ENCODE data around the gene SYT8.
A peak's percentile ranks its signal among the peaks of the same experiment; 100 is the strongest.

Gene SYT8

DNA sequence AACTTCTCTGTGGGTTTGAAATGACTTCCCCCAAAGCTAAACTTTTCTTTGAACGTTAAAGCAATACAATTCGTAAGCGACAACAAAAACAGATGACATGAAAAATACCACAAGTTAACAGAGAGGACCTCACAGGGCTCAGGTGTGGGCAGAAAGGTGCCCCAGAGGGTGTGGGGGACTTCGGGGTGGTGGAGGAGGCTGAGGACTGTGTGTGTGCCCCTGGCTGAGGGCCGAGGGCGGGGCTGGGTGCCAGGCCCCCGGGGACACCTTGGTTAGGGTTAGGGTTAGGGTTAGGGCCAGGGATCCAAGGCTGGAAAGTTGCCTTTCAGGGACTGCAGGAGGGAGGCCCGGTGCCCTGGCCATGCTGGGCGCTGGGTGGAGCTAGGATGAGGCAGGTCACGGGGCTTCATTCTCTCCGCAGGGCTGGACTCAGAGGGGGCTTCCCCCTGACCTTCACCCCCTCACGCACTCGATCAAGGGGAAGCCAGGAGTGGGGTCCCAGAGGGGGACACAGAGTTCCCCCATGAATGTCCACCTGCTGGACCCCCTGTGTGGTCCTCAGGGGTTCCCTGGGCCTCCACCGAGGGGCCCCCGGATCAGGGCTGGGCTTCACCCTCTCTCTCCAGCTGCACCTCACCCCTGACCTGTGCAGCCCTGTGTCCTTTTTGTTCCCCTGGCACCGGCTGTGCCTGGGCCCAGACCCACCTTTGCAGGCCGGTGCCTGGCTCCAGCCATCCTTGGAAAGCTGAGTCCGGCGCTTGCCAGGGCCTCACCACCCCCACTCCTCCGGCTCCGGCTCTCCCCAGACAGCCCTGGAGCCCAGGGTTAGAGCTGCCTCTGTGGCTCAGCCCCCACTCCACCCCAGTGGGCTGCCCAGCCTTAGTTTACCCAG is 11.0 kb downstream of the SYT8 start:
- no peak for DNase-seq (ENCODE audit: low read depth in 2 of 2)

GRCh38 chr11:1846453-1846932 is 11.7 kb downstream of the SYT8 start:
- no peak for DNase-seq (ENCODE audit: low read depth in 2 of 2)

- no peak for DNase-seq (ENCODE audit: low read depth in 2 of 2)
Observed at GRCh38 chr11:1847006-1847735, 12.4 kb downstream of the SYT8 start.

- DNase-seq (ENCODE audit: low read depth in 2 of 2), result no peak
Observed at GRCh38 chr11:1847926-1848639, 13.3 kb downstream of the SYT8 start.

GRCh38 chr11:1848640-1849430 is 14.0 kb downstream of the SYT8 start:
- DNase-seq (ENCODE audit: low read depth in 2 of 2), result no peak

DNA sequence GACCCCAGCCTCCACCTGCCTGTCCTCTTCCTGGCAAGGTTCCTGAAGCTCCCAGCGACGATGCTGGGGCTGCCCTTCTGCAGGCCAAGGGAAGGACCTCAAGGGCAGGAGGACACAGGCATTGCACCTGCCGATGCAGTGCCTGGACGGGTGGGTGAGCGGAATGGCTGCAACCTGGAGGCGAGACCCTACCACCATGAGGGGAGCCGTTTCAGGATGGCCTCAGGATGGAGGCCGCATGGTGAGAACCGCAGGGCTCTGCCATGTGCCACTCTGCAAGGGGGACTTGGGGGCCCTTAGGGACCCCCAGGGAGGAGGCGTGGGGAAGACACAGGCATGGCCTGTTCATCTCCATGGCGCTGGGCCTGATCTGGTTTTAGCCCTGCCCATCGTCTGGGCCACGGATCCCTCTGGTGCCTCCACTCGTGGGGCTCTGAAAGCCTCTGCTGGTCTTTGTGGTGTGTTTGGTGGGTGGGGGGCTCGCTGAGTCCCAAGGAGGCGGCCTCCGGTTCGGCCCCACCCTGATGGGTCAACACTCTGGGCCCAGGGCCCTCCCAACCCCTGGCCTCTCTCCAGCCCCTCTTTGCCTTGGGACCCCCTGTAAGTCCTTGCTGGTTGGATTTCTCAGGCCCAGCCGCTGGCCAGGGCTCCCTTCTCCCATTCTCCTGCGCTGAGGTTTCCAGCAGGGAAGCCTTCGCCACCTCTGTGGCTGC is 16.8 kb downstream of the SYT8 start:
- no peak for DNase-seq (ENCODE audit: low read depth in 2 of 2)

- no peak for DNase-seq (ENCODE audit: low read depth in 2 of 2)
Observed at GRCh38 chr11:1852271-1852876, 17.6 kb downstream of the SYT8 start.

DNA sequence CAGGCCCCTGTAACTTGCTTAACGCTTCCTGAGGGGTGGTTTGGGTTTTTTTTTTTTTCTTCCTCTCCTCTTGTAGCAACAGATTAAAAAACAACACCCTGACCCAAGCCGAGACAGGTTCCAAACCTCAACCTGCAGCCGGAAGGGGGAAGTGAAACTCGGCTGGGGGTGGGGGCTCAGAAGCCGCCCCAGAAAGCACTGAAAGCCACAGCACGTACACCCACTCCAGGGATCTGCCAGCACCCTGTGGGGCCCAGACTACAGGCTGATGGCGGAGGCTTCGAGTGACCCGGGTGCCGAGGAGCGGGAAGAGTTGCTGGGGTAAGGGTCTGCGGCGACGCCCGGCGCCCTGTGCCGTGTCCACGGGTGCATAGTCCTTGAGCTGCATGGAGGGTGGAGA is 18.1 kb downstream of the SYT8 start, which contains the start of gene LSP1:
Gene LSP1, plus strand, starts transcription at position 208 of the 400 bp plus-strand sequence. Its CDS starts 61 bp downstream, at position 269.
- DNase-seq (ENCODE audit: low read depth in 2 of 2), result peak; percentile 45 to 57

- no peak for DNase-seq (ENCODE audit: low read depth in 2 of 2)
Observed at GRCh38 chr11:1853376-1854131, 18.8 kb downstream of the SYT8 start.

DNA sequence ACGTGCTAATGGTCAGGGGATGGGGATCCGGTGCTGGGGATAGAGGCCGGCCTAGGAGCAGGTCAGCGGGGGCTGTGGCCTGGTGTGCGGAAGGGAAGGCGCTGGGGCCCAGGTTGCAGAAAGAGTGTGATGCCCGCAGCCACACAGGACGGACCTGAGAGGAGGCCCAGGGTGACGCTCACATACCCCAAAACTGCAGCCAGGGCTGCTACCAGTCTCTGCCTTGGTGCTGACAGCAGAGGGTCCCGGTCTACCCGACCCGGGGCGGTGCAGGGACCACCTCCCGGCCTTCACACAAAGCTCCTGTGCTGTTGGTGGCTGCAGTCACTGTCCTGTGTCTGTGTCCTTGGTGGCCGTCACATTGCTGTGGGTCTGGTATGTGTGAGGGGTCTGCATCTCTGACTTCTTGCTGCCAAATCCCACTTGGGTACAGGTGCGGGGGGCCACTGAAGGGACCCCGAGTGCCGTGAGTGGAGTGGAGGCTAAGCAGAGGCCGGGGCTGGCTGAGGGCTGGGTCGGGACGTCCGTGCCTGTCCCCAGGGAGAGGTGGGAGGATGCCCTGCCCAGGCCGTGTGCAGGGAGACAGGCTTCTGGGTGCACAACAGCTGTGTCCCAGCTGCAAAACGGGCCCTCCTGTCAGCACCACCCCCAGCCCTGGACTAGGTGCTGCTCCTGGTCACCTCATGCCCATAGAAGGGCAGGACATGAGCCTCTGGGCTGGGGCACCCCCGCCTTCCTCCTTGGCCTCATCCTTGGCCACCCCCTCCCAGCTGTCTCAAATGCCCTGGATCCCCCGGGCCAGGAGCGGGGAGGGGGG is 19.6 kb downstream of the SYT8 start:
- DNase-seq (ENCODE audit: low read depth in 2 of 2), result no peak

DNA sequence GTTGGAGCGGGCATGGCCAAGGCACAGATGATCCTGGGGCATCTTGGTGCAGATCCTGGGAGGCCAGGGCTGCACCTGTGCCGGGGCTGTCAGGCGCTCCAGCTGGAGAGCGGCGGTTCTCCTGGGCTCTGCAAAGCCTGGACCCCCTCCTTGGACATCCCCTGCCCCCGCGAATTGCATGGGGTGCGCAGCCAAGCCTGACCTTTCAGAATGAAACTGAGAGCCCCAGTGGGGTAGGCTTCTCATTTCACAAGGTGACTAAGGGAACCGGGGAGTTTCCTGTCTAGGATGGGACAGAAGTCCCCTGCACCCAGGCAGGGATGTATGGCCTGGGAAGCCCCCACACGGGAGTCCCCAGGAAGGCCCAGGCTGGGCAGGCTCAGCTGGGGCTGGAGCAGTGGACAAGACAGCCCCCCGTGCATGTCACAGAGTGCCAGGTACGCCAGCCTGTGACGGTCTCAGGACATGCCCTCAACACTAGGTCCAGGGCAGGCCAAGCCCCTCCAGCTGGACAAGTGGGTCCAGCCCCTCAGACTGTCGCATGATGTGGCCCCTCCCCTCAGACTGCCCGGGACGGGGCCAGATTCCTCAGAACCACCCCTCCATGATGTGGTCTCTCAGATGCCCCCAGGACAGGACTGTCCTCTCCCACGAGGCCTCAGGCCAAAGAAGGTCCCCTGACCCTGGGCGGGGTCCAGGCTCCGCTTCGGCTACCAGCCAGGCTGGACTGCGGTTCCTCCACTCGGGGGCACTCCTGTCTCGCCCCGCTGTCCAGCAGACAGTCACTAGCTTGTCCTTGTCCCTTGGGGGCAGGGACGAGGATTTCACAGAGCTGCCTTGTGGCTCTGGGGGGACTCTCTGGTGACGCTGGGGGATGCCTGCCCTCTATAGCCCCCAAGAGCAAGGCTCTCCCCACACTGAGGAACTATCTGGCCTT is 20.4 kb downstream of the SYT8 start:
- DNase-seq (ENCODE audit: low read depth in 2 of 2), result no peak

- no peak for DNase-seq (ENCODE audit: low read depth in 2 of 2)
Observed at GRCh38 chr11:1855886-1856265, 21.1 kb downstream of the SYT8 start.

DNA sequence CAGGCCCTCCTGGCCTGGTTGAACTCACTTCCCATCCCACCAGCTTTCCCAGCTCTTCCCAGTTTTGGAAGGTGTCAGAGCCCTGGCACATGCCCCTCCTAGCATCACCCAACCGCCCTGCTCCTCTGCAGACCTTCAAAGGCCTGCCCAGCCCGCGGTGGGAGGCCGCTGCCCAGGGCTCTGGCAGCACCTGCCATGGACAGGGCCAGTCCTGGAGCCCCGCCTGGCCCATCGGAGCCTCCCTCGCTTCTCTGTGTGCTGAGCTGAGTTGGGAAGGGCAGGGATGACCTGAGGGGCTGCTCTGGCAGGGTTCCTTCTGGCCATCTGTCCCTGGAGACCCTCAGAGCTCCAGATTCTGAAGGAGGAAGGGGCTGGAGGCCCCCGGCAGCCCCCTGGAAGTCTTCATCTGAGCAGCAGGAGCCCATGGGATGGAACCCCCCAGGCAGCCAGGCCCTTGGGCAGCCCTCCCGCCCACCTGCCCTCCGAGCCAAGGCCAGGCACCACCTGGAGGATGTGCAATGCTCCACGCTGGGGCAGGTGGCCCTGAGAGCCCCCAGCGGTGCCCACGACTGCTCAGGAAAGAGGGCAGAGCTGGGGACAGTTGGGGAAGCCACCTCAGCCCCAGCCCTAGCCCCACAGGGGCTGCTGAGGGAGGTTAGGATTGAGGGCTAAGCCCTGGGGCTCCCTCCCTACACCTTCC is 21.7 kb downstream of the SYT8 start:
- DNase-seq (ENCODE audit: low read depth in 2 of 2), result no peak

- DNase-seq (ENCODE audit: low read depth in 2 of 2), result no peak
Observed at GRCh38 chr11:1857064-1857463, 22.3 kb downstream of the SYT8 start.

DNA sequence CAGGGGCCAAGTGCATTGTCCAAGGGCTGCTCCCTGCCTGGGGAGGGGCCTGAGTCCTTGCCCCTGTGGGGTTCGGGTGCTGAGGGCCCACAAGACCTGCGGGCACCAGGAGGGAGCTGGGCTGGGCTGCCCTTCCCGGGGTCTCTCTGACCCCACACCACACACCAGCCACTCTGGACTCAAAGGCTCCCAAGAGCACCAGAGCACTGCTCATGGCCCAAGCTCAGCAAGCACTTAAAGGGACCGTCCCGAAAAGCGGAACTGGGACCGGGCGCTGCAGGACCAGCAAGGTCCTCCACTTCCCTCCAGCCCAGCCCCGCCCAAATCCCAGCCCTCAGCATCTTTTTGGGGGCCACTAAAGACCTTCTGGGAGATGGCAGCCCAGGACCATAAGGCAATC is 23.4 kb downstream of the SYT8 start:
- DNase-seq (ENCODE audit: low read depth in 2 of 2), result no peak

- DNase-seq (ENCODE audit: low read depth in 2 of 2), result no peak
Observed at GRCh38 chr11:1858576-1858975, 23.8 kb downstream of the SYT8 start.

DNA sequence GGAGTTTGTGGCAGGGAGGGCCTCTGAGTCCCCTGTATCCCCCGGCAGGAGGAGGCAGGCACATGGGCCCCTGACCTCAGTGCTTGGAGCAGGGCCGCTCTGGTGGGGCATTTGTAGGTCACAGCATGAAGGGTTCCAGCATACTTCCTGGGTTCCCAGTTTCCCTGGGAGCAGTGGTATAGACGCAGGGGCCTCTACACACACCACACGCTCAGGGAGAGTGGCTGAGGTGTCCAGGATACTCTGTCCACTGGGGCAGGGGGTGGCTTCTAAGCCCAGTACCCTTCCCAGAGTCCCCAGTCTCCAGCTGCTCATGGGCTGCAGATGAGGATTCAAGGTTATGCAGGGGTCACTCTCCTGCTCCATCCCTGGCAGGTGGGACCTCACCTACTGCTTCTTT is 24.2 kb downstream of the SYT8 start:
- DNase-seq (ENCODE audit: low read depth in 2 of 2), result no peak
